GM19025 (cell line): ENCODE measurements around the gene RER1.

Experiments used
- ATAC-seq: cut with Tn5 transposase; IDR thresholded peaks from one replicate; pipeline ENCODE4 v1.9.1; 2021; ENCODE audit warnings: mild to moderate bottlenecking, low read depth, moderate library complexity; ENCODE audit not compliant: unreplicated experiment

Gene RER1

GRCh38 chr1:2418791-2419320 is 27.2 kb downstream of the RER1 start:
- ATAC-seq = no peak

GRCh38 chr1:2419416-2419815 is 27.8 kb downstream of the RER1 start:
- ATAC-seq = no peak

- no peak for ATAC-seq
Measured at GRCh38 chr1:2422523-2422922, 30.9 kb downstream of the RER1 start.

GRCh38 chr1:2425892-2426291 is 34.3 kb downstream of the RER1 start:
- no peak for ATAC-seq

GRCh38 chr1:2426540-2426939 is 34.9 kb downstream of the RER1 start:
- no peak for ATAC-seq

- no peak for ATAC-seq
Measured at GRCh38 chr1:2427051-2427450, 35.4 kb downstream of the RER1 start.

GRCh38 chr1:2427976-2428375 is 36.3 kb downstream of the RER1 start:
- ATAC-seq = no peak

- no peak for ATAC-seq
Measured at GRCh38 chr1:2428490-2428889, 36.8 kb downstream of the RER1 start.

GRCh38 chr1:2429780-2430591 is 38.3 kb downstream of the RER1 start:
- no peak for ATAC-seq

- no peak for ATAC-seq
Measured at GRCh38 chr1:2430592-2430973, 38.9 kb downstream of the RER1 start.

GRCh38 chr1:2431103-2431502 is 39.5 kb downstream of the RER1 start:
- no peak for ATAC-seq

GRCh38 chr1:2431518-2431917 is 39.9 kb downstream of the RER1 start:
- ATAC-seq = no peak

GRCh38 chr1:2432441-2432844 is 40.8 kb downstream of the RER1 start:
- no peak for ATAC-seq

GRCh38 chr1:2433196-2433595 is 41.6 kb downstream of the RER1 start:
- no peak for ATAC-seq

GRCh38 chr1:2433936-2434655 is 42.5 kb downstream of the RER1 start:
- no peak for ATAC-seq

- ATAC-seq = no peak
Measured at GRCh38 chr1:2435091-2435490, 43.5 kb downstream of the RER1 start.

- no peak for ATAC-seq
Measured at GRCh38 chr1:2435746-2436355, 44.2 kb downstream of the RER1 start.

- ATAC-seq = no peak
Measured at GRCh38 chr1:2436876-2437275, 45.2 kb downstream of the RER1 start.

- no peak for ATAC-seq
Measured at GRCh38 chr1:2437617-2438016, 46.0 kb downstream of the RER1 start.

GRCh38 chr1:2438038-2438437 is 46.4 kb downstream of the RER1 start:
- no peak for ATAC-seq

GRCh38 chr1:2438641-2439040 is 47.0 kb downstream of the RER1 start:
- ATAC-seq = no peak
